ENCODE data around the gene CD22.

The CD22 gene

GRCh38 chr19:35315883-35316282 is 13.1 kb upstream of the CD22 start:
- DNase-seq: no peak

- DNase-seq: no peak
These were observed 12.4 kb upstream of the CD22 start for GRCh38 chr19:35316560-35316959.

GRCh38 chr19:35317464-35318043 is 11.4 kb upstream of the CD22 start:
- DNase-seq: no peak

DNA sequence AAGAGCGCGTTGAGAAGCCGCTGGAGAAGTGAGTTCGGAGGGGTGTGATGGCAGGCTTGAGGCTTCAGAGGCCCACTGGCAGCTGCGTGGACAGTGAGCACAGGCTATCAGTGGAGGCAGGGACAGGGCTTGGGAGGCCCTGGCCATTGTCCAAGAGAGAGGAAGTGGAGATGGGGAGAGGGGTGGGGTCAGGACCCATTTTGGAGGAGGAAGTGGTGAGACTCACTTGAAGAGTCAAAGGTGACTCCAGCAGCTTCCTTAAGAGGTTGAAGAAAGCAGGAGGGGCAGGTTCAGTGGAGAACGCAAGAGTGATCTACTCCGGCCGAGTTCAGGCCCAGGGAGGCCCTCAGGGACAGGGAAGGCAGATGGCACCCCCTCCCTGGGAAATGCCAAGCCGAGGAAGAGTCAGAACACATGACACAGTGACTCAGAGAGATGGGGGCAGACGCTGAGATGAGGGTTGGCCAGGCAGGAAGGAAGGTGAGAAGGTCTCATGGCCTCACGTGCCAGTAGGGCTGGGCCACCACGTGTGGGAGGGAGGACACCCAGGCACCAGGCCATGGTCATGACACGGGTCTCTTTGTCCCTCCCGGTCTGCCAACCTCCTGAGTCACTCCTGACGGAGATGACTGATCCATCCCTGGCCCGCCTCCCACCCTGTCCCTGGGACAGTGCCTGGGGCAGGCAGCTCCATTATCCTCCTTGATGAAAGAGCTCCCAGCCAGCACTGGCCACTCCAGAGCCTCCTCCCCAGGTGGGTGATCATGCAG is 10.1 kb upstream of the CD22 start:
- DNase-seq: peak; percentile 57

GRCh38 chr19:35320065-35320713 is 8.8 kb upstream of the CD22 start:
- DNase-seq: no peak

GRCh38 chr19:35321291-35321690 is 7.7 kb upstream of the CD22 start:
- no peak for DNase-seq

DNA sequence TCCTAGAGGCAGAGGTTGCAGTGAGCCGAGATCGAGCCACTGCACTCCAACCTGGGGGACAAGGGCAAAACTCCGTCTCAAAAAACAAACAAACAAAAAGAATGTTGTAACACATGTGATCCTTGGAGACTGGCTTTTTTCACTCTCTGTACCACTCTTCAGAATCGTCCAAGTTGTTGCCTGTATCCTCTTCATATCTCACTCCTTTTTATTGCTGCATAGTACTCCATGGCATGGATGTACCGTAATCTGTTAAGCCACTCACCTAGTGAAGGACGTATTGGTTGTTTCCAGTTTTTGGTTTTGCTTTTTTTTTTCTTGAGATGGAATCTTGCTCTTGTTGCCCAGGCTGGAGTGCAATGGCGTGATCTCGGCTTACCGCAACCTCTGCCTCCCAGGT is 7.0 kb upstream of the CD22 start:
- no peak for DNase-seq

DNA sequence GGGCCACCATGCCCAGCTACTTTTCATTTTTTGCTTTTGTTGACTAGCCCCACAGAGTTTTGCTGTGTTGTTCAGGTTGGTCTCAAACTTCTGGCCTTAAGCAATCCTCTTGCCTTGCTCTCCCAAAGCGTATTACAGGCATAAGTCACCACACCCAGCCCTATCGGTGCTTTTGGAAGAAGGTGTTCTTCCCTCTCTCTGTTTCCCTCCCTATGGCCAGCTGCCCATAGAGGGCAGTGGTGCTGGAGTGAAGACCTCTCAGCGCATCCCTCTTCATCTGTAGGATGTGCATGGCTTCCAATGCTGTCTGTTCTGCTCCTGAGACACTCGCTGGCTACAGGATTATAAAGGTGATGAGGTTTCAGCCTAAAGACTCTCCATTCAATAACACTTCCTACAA is 1.3 kb upstream of the CD22 start:
- peak; percentile 41 for DNase-seq

DNA sequence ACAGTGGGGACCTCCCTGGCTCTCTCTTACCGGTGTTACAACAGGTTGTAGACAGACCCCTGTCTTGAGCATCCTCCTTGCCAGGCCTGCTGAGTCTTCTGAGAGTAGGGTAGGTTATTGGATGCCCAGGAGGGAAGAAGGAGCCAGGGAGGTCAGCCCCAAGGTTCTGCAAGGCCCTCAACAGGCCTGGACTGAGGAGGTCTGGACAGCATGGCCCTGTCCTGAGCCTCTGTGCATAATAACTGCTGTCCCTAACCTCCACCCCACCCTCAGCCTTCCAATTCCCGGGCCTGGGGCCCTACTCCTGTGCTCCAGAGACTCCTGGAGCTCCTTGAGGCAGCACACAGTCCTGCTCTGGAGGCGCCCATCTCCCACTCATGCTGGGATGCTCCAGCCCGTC is 336 bp downstream of the CD22 start:
- DNase-seq: no peak

- no peak for DNase-seq
These were observed 1.5 kb downstream of the CD22 start for GRCh38 chr19:35330475-35330874.

DNA sequence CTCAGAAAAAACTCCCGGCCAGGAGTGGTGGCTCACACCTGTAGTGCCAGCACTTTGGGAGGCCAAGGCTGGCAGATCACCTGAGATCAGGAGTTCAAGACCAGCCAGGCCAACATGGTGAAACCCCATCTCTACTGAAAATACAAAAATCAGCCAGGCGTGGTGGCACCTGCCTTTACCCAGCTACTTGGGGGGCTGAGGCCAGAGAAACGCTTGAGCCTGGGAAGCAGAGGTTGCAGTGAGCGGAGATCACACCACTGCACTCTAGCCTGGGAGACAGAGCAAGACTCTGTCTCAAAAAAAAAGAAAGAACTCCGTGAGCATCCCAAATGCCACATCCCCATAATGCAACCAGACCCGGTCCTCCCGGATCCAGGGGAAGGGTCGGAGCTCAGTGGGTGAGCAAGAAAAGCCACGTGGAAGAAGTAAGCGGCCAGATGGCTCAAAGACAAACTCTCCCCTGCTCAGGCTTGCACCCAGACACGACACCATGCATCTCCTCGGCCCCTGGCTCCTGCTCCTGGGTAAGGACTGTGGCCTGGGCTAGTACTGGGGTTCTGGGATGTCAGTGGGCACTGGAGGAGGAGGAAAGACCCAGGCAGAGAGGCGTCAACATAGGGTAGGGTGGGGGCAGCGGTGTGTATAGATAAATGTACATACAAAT is 2.7 kb downstream of the CD22 start:
- DNase-seq: no peak

DNA sequence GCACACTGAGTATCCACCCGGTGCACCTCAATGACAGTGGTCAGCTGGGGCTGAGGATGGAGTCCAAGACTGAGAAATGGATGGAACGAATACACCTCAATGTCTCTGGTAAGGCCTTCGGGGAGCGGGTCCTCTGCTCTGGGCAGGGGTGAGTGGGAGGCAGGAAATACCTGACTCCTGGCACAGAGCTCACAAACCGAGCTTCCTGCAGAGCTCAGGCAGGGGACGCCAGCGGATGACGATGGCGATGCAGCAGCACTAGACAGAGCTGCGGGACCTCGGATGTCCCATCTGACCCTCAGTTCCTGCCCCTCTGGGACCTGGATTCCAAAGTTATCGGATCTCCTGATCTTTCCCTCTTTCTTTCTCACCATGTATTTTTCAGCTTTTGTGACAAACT is 3.8 kb downstream of the CD22 start:
- no peak for DNase-seq

DNA sequence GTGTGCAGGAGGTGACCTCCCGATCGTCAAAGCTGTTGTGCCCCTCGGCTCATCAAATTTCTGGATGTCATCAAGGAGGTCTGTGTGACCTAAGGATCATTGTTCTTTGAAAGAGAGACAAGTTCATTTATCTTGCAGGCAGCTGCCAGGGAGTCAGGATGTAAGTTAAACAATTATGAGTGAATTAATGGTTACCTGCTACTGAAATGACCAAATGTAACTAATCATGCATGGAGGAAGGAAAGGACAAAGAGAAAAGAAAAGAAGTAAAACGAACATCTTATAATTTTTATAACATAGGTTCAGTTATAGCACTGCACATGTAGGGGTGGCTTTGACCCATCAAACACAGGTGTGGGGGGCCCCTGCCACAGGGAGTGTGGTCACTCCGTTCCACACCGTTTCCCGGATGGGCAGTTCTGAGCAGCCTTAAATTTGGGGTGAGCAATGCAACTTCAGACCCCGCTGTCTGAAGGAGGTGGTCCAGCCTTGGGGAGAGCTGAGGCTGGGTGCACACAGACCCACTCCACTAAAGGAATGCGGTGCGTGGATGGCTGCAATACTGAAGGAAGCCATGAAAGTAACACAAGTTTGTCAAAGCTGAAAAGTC is 5.3 kb downstream of the CD22 start:
- DNase-seq: no peak

GRCh38 chr19:35336166-35336955 is 7.4 kb downstream of the CD22 start:
- no peak for DNase-seq

DNA sequence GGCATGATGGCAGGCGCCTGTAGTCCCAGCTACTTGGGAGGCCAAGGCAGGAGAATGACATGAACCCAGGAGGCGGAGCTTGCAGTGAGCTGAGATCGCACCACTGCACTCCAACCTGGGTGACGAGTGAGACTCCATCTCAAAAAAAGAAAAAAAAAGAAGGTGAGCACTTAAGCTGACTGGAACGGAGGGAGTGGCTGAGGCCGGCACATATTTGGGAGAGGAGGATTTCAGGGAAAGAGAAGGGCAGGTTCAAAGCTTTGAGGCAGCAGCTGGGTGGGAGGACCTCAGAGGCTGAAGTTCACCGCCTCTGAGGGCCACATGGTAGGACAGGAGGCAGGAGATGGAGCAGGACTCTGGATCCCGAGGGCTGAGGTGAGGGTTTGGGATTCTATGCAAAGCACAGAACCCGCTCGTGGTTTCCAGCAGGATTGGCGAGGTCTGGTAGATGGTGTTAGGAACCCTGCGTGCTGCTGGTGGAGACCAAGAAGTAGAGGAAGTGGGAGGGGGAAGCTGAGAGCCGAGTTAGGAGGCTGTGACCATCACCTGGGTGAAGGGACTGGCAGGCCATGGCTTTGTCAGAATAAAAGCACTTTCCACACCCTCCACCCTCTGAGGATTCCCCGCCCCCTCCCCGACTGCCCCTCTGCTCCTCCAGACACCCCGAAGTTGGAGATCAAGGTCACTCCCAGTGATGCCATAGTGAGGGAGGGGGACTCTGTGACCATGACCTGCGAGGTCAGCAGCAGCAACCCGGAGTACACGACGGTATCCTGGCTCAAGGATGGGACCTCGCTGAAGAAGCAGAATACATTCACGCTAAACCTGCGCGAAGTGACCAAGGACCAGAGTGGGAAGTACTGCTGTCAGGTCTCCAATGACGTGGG is 8.4 kb downstream of the CD22 start:
- DNase-seq: no peak

DNA sequence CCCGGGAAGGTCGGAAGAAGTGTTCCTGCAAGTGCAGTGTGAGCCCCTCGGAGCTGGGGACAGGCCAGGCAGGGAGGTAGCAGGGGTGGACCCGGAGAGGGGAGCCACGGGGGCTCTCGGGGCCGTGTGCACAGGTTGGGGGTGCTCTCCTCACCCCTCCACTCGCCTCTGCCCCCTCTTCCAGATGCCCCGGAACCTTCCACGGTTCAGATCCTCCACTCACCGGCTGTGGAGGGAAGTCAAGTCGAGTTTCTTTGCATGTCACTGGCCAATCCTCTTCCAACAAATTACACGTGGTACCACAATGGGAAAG is 9.0 kb downstream of the CD22 start:
- DNase-seq: no peak

GRCh38 chr19:35340431-35340830 is 11.4 kb downstream of the CD22 start:
- no peak for DNase-seq

DNA sequence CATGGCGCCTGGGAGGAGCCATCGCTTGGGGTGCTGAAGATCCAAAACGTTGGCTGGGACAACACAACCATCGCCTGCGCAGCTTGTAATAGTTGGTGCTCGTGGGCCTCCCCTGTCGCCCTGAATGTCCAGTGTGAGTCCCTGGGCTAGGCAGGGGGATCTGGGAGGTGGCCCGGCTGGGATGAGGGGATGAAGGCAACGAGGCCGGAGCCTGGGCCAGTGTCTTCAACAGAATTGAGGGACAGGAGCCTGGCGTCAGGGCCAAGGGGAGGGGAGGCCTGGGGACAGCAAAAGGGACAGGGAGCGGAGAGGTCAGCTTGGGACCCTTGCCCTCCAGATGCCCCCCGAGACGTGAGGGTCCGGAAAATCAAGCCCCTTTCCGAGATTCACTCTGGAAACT is 12.0 kb downstream of the CD22 start:
- no peak for DNase-seq

- no peak for DNase-seq
These were observed 12.7 kb downstream of the CD22 start for GRCh38 chr19:35341565-35342225.

DNA sequence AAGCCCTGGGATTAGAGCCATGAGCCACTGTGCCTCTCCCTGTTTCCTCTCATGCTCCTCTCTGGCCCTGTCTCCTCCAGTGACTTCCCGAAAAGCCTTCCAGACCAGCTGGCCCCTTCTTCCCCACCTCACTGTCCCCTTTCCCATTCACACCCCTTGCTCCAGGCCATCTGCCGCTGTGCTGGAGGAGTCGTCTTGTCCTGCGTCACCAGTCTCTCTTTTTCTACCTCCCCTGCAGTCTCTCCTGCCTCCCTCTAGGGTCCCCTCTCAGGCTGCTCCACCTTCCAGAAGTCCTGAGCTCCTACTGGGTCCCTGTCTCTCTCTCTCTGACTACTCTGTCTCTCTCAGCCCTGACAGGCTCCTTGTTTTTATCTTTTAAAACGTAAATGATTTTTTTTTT is 13.4 kb downstream of the CD22 start:
- peak; percentile 37 for DNase-seq

DNA sequence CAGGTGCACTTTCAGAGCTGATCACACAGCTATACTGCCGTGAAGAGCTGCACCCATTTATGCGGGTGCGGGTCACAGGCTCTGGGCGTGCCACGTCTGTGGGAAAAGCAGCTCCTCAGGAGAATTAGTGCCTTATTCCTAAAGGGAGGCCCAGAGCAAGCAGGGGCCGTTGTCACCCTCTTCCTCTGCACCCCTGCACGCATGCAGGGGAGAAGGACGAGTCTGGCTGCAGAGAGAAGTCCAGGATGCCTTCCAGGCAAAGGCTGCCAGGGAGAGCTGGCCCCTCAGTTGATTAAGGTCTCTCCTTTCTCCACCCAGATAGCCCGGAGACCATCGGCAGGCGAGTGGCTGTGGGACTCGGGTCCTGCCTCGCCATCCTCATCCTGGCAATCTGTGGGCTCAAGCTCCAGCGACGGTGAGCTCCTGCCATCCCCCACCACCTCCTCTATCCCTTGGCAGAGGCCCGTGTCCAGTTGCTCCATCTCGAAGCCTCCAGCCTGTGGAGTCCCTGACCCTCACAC is 15.6 kb downstream of the CD22 start:
- no peak for DNase-seq
